SK-N-DZ (cell line): ENCODE data around the gene ENTPD7. TPM values are rescaled to one million over a fixed set of nuclear protein-coding genes. Genes with fewer than 3 reads are reported as not detected.
A peak's percentile ranks its signal among the peaks of the same experiment; 100 is the strongest.
"Not testable (repeated sequence)": the region's sequence is repeated elsewhere in the genome, so short reads cannot be mapped to it uniquely, and the experiment has no call there.

Source experiments
- DNase-seq: peaks from one replicate; pipeline ENCODE4 v3.0.0-alpha.2; 2015; ENCODE audit warnings: low spot score
- polyA plus RNA-seq, 2 experiments: library from polyadenylated mRNA; depleted of rRNA; stranded (reverse); fragments of >200 nt; gene quantifications; 2 replicates each; pipeline ENCODE4 v1.2.3, GENCODE V29; 2014

The ENTPD7 gene, protein sequence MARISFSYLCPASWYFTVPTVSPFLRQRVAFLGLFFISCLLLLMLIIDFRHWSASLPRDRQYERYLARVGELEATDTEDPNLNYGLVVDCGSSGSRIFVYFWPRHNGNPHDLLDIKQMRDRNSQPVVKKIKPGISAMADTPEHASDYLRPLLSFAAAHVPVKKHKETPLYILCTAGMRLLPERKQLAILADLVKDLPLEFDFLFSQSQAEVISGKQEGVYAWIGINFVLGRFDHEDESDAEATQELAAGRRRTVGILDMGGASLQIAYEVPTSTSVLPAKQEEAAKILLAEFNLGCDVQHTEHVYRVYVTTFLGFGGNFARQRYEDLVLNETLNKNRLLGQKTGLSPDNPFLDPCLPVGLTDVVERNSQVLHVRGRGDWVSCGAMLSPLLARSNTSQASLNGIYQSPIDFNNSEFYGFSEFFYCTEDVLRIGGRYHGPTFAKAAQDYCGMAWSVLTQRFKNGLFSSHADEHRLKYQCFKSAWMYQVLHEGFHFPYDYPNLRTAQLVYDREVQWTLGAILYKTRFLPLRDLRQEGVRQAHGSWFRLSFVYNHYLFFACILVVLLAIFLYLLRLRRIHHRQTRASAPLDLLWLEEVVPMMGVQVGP
- 5.2 and 7.4 TPM in 2 replicates for polyA plus RNA-seq (2014; cell fraction: cytosol; rRNA removed)
- 2.4 and 2.8 TPM in 2 replicates for polyA plus RNA-seq (2014; cell fraction: nucleus; rRNA removed)

DNA sequence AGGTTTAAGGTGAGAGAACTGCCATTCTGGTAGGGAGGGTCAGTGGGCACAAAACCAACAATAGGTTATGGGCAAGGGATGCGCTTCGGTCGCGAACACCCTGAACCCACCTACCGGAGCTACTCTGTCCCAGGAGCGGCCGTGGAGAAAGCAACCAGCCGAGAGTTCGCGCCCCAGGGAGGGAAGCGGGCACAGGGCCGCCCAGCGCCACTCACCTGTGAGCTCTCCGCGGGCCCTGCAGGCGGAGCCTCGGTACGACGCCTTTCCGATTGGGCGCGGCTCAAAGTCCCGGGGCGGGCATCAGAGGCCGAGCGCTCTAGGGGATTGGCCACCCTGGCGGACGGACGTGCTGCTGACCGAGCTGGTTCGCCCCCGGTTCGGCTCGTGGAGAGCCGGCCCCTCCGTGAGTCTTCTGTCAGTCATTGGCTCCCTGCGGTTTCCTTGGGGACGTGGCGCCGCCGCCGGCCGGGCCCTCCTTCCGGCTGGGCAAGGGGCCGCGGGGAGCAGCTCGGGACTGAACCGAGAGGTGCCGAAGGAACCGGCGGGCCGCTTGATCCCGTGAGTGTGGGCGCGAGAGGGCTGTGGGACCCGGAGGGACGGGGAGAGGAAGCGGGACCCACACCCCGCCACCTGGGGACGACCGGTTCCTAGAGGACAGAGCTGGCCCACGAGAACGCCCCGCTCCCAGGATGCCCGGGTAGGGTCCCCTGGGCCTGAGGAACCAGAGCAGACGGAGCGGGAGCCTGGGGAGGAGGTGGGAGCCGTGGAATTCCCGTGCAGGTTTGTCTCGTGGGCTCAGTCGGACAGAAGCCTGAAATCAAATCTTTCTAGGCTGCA lies at the start of gene ENTPD7:
Gene ENTPD7 (plus strand): TSS at position 479 of the 837 bp plus-strand sequence. CDS start 448 bp downstream, outside the sequence.
- DNase-seq, result peak; percentile 94

DNA sequence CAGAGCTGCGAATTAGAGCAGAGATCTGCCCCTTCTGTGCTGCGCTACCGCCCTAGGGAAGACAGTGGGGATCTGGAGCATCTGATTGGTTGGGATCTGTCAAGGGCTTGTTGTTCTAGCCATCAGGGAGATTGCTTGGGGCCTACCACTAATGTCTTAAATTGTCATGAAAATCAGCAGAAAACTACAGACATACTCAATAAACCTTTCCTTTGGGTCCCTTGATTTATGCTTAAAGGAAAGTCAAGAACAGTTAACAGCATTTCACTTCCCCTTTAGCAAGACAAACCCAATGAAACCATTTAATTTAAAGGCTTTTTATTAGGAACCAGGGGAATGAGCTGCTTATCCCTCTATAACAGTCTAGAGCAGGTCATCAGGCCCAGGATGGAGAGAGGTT lies 49.1 kb upstream of the ENTPD7 start:
- no peak for DNase-seq

DNA sequence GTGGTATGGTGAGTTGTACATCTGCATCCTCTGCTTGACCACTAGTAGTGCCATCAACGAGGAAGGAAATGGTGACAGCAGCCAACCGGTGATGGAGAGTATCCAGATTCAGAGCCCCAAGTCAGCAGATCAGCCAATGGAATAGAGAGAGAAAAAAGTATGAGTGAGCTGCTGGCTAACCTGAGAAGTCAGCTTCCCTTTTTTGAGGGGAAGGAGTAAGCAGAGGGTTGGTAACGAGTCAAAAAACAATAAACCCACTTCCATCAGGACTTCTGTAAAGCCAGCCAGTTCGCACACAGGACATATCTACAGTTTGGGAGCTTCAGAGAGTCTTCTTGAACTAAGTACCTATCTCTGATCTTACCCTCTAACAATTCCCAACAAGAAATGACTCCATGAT lies 48.0 kb upstream of the ENTPD7 start:
- DNase-seq, result no peak

DNA sequence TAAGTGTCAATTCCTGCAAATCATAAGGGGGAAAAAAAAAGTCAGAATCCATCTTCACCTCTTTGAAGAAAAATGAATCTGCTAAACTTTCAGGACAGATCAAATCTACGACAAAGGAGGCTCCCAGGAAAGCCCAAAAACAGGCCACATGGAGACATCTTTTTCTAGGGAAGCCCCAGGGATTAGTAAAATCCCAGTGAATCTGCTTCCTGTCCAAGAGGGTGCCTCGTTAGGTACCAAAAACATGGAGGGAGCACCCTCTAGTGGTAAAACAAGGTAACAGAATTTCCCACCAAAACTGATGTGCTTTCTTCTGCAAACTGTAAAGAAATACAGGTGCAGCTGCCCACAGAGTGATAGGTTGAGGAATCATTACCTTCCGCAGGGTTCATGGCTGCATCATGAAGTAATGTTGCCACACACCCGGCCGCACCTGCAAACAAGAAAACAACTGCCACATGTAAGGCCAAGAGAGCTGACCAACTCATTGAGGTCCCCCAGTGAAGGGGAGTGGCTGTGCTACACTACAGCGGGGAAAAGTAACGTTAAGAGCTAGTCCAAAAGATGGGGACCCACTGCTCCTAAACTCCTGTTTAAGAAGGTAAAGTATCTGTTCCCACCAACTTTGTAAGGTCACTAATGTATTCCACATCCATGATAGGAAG lies 47.0 kb upstream of the ENTPD7 start:
- peak; percentile 59 for DNase-seq

DNA sequence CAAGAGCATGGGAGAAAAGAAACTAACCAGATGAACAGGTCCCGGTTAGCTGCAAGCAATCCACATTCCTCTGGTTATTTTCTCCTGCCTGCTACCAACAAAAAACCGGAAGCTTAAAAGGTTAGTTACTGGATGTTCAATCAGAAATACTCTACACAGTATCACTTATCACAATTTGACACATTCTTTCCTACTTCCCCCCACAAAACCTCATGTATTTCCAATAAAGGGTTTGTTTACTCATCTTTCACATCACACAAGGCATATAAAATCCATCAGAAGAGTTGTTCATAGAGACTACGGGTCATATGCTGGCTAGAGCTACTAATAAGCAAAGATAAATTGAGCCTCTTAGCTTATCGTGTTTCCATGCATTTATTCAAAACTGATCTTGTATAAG lies 43.9 kb upstream of the ENTPD7 start:
- DNase-seq, result no peak

DNA sequence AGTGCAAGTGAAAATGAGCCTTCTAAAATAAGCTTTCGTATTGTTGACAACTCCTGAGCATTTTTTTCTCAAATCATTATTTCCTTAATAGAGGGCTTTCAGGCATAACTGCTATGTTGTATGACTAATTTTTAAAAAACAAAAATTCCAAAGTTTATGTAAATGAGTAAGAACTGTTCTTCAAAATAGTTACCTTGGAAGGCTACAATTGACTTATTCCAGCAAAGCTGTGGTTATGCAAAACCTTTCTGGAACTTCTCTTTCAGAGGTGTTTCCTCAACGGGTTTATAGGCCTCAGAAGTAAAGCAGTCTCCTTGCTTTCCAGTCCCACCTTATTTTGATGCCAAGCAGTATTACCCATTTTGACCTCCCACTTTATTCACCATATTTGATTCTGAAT lies 41.6 kb upstream of the ENTPD7 start:
- DNase-seq, result no peak

DNA sequence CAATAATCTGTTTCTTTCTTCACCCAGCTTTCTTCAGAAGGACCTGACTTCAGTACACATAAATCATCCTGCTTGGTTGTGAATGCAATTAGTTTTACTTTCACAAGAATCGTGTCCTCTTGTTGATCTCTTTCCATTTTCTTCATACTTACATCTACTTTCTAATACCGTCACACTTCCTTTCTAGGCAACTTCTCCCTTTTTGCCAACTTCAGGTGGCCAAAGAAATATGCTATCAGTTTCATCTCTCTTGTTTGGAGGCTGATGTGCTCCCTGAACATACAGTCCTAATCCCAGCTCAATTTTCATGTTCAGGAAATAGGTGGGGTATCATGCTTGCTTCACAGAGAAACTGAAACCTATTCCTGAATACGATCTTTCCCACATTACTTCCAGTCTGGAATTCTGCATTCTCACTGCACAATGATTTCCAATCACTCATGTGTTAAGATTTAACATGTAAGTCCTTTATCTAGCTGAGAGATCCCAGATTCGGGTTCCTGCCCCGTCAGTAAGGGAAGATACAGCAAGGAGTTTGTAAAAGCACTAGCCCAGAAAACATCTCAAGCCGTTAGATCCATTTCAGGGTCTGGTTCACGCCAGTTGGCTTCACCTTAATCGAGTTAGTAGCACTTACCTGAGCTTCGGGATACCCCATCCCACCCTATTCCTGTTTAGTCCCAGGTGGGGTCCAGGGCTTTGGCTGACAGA lies 40.1 kb upstream of the ENTPD7 start:
- no peak for DNase-seq

DNA sequence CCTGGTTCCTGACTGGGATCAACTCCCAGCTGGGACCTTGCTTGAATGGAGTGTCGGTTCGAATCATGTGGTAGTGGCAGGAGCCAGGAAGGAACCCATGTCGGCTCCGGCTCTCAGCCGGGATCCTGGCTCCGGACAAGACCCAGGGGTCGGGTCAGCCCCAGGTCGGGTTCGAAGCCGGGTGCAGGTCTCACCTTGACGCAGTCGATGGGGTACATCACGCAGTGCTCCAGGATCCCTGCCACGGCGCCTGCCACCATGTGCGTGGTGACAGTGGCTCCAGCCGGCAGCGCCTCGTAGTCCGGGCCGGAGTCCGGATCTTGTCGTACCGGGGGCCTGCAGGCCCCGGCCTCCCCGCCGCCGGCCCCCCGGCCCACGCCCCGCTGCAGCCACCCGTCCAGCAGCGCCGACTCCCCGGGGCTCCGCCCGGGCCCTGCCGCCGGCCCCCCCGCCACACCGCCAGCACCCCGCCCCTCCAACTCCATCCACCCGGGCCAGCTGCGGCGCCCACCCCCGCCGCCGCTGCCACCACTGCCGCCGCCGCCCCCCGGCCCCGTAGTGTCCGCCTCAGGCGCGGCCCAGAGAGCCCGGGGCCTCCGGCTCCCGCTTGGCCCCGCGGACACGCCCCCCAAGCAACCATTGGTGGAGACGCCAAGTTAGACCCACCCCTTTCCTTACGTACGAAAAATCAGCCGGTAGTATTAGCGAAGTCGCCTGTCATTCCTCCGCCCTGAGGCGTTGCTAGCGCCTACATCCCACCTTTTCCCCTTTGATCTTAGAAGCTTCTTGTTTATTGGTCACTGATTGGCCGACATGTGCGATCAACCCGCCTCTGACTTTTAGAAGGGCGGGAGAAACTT lies 39.2 kb upstream of the ENTPD7 start, which contains the start of gene SLC25A28:
Gene SLC25A28 (minus strand): TSS at position 589 of the 860 bp plus-strand sequence. CDS start 104 bp downstream, at position 485.
- peak; percentile 100 for DNase-seq

DNA sequence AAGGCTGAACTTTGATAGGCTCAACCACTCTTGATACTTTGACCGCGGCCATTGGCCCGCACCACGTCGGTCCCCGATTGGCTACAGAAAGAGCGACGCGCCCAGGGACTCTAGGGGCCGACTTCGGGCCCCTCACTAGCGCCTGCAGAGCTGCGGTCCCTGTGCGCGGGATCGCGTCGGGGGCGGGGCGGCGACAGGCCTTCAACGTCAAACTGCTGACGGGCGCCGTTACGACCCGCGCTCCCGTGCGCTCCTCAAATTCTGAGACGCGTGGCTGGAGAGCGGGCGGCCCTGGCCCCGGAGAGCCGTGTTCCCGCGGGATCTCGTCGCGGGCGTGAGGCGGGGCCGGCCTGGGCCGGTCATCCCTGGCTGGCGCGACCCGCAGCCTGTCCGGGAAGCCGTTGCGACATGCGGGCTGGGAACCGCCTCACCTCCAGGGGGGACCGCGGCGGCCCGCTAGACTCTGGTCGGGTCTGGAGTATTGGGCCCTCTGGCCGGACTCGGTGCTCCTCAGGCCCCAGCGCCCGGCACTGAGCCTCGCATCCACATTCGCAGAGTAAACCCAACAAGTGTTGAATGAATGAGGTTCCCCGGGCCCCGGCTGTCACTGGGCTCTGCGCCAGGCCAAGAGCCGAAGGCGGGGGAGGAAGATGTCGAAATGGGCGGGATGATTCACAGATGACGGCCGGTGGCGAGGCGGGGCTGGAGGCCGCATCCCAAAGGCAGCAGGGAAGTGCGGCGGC lies 38.4 kb upstream of the ENTPD7 start:
- DNase-seq, result peak; percentile 88

DNA sequence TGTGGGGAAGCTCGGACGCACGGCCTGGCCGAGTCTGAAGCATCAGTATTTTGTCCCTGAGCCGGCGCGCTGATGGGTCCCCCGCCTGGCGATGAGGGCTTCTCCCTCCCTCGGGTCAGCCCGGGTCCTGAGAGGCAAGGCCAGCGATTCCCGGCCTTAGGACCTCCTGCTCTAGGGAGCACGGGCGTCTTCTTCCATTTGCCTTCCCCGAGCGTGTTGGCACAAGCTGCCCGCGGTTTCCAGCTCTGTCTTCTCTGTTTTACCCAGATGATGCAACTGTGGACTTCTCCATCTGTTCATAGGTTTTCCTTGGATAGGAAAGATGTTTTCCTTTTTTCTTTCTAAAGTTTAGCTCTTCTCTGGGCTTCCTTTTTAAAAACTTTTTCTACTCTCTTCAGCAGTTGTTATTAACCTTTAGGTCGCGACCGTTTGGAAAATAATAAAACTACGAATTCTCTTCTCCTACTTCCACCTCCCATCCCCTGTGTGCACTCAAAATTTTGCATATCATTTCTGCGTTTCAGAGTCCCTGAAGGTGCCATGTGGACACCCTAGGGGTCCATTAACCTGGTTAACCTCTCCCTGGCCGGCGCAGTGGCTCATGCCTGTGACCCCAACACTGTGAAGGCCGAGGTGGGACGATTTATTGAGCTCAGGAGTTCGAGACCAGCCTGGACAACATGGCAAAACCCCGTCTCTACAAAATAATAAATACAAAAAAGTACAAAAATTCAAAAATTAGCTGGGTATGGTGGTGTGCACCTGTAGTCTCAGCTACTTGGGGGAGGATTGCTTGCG lies 37.7 kb upstream of the ENTPD7 start:
- peak; percentile 28 for DNase-seq

DNA sequence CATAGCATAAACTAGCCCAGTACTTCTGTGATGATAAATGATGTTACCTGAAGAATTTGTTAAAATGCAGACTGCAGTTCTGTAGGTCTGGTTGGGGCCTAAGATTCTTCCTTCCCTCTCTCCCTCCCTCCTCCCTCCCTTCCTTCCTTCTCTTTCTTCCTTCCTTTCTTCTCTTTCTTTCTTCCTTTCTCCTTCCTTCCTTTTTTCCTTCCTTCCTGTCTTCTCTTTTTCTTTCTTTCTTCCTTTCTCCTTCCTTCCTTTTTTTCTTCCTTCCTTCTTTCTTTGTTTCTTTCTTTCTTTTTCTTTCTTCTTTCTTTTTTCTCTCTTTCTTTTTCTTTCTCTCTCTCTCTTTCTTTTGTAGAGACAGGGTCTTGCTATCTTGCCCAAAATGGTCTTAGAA lies 35.4 kb upstream of the ENTPD7 start:
- DNase-seq, result no peak

DNA sequence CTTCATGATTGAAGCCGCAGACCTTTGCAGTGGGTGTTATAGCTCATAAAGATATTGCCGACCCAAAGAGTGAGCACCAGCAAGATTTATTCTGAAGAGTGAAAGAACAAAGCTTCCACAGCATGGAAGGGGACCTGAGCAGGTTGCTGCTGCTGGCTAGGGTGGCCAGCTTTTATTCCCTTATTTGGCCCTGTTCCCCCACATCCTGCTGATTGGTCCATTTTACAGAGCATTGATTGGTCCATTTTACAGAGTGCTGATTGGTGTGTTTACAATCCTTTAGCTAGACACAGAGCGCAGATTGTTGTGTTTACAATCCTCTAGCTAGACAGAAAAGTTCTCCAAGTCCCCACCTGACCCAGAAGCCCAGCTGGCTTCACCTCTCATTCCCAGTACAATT lies 34.2 kb upstream of the ENTPD7 start:
- DNase-seq, result not testable (repeated sequence)

DNA sequence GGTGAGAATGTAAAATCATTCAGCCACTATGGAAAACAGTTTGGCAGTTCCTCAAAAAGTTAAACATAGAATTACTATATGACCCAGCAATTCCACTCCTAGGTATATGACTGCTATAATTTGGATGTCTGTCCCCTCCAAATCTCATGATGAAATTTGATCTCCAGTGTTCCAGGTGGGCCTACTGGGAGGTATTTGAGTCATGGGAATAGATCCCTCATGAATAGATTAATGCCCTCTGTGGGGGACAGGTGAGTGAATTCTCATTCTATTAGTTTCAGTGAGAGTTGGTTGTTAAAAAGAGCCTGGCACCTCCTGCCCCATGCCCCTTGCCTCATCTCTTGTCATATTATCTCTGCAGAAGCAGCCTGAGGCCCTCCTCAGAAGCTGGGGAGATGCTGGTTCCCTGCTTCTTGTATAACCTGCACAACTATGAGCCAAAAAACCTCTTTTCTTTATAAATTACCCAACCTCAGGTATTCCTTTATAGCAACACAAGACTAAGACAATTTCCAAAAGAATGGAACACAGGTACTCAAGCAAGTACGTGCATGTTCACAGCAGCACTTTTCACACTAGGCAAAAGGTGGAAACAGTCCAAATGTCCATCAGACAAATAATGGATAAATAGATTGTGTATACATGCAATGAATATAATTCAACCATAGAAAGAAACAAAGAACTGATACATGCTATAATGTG lies 30.2 kb upstream of the ENTPD7 start:
- DNase-seq, result no peak

DNA sequence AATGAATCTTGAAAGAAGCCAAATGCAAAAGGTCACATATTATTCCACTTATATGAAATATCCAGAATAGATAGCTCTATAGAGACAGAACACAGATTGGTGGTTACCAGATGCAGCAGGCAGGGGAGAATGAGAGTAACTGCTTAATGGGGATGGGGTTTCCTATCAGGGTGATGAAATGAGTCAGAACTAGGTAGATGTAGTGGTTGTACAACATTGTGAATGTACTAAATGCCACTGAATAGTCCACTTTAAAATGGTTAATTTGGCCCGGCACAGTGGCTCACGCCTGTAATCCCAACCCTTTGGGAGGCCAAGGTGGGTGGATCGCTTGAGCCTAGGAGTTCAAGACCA lies 29.7 kb upstream of the ENTPD7 start:
- no peak for DNase-seq

DNA sequence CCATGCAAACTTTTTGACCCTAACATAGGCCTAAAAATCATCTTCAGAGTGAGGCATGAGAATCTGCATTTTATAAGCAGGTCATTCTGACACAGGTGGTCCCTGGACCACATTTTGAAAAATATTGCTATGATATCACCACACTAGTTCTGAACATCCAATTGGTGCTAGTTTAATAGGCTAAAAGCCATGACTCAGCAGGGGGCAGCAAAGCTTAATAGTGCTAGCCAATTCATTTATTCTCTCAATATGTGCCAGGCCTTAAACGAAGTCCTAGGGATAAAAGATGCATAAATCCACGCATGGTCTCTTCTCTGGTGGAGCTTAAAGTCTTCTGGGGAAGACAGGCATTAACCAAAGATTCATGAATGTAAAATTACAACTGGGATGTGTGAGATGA lies 28.9 kb upstream of the ENTPD7 start:
- DNase-seq, result peak; percentile 41

DNA sequence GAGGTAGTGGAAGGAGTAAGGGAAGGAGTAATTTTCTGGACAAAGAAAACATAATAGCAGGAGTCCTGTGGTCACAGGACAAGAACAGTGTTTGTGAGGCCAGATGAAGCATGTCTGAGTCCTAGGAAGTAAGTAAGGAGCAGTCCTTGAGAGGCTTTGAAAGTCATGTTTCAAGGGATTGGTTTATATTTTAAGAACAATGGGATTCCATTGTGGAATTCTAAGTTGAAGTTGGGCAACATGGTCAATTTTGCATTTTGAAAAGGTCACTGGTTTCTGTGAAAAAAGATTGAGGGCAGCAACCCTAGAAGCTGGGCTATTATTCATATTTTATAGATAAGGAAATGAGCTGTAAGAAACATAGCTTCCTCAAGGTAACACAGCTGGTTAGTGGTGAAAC lies 28.3 kb upstream of the ENTPD7 start:
- DNase-seq, result no peak

DNA sequence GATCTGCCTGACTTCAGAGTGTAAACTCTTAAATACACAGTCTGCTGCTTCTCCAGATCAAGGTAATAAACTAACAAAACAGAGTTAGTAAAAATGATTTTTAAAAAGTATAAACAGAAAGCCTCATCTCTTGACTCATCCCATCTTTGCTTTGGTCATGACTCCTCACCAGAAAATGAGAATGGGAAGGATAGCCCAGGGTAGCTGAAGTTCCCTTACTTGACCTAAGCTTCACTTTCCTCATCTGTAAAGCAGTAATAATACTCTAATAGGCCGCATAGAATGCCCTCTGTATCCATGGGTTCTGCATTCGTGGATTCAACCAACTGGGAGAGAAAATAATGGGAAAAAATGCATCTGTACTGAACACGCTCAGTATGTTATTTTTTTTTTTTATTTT lies 27.8 kb upstream of the ENTPD7 start:
- DNase-seq, result no peak

DNA sequence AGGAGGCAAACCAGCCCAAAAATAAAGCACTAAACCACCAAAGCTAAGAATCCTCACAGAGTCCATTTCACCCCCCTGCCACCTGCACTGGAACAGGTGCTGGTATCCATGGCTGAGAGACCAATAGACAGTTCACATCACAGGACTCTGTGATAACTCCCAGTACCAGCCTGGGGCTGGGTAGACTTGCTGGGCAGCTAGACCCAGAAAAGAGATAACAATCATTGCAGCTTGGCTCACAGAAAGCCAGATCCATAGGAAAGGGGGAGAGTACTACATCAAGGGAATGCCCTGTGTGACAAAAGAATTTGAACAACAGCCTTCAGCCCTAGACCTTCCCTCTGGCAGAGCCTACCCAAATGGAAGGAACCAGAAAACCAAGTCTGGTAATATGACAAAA lies 25.5 kb upstream of the ENTPD7 start:
- DNase-seq, result no peak
